GDM1 (cell line): ENCODE data around the gene RPL31.

ENCODE experiments used
- DNase-seq: peaks from one replicate; lab custom pipeline; 2025; lab: John Stamatoyannopoulos, UW

Gene RPL31

DNA sequence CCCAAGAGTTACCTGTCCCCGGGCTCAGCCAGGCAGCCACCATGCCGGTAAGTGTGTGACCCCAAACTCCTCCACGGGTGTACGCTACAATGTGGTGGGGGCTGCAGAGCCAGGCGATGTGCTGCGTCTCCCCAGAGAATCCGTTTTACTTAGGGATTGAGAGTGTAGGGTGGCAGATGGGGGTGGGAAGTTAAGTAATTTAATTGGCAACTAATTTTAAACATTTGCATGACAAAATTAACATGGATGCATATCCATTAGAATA is 26.6 kb upstream of the RPL31 start:
- DNase-seq = no peak

DNA sequence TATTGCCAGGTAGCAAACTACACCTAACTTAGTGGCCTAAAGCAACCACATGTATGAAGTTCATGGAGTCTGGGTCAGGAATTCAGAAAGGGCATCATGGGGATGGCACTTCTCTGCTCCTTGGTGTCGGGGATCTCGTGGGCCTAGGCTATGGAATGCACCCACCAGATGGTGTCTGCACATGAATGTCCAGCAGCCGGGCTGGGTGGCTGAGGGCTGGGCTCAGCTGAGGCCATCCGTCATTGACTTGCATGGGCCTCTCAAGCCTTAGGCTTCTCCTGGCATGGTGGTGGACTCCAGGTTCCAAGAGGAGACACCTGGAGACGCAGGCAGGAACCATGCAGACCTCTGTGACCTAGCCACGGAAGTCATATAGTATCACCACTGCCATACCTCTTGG is 26.0 kb upstream of the RPL31 start:
- DNase-seq = no peak

DNA sequence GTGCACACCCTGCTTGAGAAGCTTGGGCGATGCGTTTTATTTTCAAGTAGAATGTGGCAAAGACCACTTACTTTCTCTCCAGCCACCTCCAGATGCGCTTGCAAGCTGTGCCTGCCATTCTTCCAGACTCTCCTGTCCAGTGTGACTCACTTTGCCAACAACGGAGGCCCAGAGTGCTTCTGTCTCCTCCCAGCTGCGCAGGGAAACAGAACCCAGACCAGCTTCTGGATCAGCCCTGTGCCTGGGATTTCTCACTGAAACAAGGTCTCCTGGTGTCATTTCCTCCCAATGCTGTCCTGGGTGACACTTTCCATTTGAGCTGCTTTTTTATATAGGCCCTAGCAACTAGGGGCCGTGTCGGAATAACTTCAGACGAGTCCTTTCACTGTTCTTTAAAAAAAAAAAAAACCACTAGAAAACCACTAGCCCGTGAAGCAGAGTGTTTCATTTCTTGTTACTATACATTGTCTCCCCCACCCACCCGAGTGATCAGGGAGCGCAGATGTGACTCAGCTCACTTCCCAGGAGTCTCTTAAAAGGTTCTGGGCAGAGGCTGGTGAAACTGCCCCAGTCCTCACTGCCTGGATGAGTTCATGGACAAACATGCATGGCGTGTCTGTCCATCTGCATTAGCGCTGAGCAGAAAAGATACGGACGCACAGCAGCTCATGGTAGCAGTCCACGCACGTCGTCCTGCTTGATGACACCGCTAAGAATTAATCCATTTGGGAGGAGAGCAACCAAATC is 25.3 kb upstream of the RPL31 start:
- no peak for DNase-seq

DNA sequence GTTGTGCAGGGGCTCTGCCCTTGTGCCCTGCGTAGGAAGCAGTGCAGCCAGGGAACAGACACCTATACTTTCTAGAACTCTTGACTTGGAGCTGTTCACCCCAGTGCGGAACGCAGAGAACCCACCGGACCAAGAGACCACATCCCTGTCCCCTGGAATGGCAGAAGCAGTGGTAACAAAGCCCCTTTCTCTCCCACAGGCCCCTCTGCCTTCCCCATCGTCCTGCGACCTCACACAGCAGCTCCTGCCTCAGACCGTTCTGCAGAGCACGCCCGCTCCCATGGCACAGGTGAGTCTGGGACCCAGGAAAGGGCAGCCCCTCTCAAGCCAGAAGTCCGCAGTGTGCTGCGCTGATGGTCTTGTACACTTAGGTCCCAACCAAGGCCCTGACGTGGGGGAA is 24.6 kb upstream of the RPL31 start:
- DNase-seq = no peak

DNA sequence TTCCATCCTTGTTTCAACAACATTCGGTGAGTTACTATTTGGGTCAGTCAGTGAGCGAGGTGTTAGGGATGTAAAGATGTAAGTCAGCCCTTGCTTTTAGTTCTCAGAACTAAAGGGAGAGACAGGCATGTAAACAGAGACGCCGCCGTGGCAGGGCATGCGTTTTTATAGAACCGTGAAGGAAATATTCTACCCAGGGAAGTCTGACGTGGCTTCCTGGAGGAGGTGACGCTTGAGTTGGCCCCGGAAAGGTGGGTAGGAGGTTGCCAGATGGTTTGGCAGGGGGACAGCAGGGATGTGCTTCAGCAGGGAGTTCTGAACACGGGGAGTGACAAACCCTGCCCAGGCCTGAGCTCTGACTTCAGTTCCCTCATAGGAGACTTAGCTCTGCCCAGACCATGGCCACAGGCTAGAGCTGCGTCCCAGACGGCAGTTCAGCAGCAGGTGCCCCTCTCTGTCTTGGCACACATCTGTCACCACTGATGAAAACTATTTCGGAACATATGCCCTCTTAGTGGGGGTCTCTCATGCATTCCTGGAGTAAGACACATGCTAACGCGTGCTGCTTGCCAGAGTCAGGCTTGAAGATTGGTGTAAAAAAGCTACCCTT is 23.4 kb upstream of the RPL31 start:
- DNase-seq = peak; percentile 9

DNA sequence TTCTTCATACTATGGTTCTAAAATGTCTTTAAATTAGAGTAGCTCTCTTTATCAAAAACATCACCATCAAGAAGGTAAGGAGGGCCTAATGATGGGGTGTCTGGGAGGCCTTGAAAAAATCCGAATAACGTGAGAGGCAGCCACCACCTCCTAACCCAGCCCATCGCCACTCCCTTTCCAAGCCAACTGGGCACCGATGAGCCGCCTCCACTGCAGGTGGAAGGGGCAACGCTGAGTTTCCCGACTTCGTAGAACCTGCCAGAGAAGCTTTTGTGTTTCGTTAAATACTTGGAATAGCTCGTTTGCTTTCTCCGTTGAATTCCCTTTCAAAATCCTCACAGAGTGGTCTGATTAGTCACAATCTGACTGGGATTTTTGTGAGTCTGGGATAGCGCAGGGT is 22.0 kb upstream of the RPL31 start:
- DNase-seq = no peak

DNA sequence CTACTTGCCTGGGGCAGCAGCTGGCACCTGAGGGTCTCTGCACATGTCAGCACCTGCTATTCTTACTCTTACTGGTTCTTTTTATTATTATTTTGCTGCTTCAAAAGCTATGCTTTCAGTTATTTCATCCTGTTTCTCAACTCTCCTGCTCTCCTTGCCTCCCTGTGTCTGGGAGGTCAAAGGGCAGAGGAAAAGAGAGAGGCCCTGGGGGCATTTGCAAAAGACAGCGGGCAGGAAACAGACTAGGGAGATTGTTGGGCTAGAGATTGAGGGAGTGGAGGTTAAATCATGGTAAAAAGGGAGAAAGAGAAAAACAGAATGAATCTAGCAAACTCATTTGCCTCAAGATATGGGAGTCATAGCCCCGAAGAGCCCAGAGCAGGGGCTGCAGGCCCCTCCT is 21.1 kb upstream of the RPL31 start:
- DNase-seq = no peak

DNA sequence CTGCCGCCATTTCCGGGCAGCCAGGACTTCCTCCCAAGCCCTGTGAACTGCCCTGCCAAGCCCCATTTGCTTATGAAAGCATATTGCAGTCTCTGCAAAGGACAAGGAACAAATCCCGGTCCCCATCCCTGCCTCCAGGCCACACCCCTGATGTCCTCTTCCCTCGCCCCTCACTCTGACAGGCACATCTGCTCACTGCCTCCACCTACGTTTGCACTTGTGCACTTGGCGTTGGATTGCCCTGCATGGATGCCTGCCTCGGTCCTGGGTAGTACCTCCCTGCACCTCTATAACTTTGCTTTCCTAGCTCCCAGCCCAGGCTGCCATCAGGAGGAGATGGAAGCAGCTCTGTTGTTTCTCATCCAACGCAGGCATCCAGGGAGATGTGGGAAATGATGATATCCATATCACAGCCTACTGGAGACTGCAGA is 19.6 kb upstream of the RPL31 start:
- no peak for DNase-seq

DNA sequence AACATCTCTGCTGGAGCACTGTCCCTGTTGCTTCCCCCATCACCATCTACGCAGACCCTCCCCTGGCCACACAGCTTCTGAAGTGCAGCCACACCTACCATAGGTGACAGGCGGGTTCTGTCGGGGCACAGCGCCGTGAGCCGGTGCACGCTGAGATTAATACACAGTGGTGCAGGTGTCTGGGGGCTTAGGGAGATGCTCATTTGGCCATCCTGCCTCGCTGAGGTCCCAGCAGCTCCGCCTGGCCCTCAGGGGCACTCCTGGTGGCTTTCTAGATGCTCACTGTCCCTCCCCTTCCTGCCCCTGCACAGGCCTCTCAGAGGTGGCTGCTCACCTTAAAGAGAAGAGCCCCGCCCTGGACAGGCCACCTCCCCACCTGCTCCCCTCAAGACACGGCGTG is 18.9 kb upstream of the RPL31 start:
- DNase-seq = no peak

DNA sequence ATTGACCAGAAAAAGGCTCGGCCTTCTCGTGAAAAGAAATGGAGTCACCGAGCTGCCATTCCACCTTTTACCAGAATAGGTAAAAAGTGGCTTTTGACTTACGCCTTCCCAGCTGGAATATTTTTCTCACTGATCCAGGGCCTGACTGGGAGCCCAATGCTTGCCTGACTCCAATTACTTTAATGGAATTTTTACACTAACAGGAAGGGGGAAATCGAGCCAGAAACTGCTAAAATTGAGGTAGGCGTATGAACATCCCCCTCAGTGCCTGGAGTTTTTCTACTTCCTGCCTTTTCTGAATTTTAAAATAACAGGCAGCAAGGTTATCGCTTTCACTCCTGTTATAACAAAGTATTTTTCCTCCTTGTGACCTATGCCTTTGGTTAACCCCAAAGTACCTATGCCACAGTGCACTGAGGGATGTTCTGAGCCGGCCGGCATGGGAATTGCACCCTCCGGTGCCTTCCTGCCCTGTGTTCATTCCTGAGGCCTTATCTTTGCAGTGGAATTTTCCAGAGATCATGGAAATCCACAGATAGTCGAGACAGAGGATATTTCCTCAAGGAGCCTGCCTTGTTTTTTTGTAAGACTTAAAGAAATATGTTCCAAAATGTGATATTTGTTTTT is 18.3 kb upstream of the RPL31 start:
- no peak for DNase-seq

DNA sequence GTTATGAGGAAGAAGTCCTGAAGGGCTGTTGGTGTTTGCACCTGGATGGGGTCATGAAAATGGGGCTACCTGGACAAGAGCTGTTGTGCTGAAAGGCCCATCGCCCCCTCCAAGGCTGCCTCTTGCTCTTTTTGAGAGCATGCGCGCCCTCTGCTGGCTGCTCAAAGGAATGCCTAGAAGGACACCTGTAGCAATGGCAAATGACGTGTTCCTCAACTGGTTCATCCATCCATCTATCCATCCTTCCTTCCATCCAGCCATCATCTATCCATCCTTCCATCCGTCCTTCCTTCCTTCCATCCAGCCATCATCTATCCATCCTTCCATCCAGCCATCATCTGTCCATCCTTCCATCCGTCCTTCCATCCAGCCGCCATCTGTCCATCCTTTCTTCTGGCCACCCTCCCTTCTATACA is 17.2 kb upstream of the RPL31 start:
- DNase-seq = peak; percentile 18

DNA sequence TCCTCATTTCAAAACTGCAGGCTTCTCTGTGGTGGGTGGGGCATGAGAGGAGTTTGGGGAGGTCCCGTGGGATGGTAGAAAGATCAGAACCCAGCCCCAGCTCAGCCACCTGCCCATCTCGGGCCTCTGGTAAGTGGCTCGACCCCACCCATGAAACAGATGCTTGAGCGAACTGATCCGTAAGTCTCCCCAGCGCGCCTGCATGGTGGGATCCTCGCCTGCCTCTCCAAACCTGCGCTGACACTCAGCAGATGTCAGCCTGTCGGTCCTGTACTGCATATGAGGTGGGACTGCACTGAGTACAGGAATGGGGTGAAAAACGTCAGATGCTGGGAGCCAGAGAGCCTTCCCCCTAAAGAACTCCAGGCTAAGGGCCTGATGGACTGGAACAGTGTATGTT is 15.9 kb upstream of the RPL31 start:
- DNase-seq = no peak

DNA sequence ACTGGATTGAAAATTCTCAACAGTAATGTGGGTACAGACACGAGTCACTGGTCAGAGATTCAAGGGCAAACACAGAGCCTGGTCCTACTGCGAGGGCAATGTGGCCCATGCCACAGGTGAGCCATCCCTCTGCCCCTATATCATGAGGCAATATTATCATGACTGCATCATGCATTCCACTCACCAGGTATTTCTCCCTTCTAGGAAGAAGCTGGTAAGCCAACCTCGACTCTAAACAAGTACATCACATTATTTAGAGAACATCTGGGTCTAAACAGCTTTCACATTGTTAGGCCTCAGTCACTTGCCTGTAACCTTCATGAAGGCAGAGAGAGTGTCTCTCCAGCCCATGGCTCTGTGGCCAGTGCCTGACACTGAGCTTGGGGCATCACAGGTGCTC is 14.6 kb upstream of the RPL31 start:
- no peak for DNase-seq

DNA sequence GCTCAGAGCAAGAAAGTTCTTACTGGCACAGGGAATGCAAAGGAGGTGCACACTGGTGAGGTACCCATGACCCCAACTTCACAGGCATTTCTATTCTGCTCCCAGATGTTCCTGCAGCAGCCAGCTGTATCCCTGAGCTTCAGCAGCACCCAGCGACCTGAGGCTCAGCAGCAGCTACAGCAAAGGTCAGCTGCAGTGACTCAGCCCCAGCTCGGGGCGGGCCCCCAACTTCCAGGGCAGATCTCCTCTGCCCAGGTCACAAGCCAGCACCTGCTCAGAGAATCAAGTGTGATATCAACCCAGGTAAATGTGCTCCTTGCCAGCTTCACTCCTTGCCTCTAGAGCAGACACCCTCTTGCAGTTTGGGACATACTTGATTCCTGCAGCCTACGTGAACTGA is 14.1 kb upstream of the RPL31 start:
- no peak for DNase-seq

DNA sequence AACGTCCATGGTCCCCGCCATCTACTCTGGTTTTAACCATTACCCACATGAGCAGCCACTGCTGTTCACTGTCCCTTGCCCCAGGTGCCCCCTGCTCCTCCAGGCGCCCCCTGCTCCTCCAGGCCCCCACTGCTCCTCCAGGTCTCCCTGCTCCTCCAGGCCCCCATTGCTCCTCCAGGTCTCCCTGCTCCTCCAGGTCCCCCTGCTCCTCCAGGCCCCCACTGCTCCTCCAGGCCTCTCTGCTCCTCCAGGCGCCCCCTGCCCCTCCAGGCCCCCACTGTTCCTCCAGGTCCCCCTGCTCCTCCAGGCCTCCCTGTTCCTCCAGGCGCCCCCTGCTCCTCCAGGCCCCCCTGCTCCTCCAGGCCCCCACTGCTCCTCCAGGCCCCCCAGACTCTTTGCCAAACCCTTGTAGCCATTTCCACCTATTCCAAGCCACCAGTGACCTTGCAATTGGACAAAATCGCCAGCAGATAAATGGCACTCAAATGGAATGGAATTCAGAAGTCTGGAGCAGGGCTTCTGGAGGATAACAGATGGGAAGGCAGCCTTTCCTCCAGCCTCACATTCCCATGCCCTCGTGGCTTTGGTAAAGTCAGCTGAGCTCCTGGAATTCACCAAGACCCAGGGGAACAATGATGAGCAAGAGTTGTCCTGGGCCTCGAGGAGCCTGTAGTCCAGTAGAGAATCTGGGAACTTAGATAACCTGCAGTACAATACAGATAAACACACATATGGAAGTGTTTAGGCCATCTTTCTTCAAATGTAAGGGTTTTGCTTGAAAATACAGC is 13.3 kb upstream of the RPL31 start:
- no peak for DNase-seq

DNA sequence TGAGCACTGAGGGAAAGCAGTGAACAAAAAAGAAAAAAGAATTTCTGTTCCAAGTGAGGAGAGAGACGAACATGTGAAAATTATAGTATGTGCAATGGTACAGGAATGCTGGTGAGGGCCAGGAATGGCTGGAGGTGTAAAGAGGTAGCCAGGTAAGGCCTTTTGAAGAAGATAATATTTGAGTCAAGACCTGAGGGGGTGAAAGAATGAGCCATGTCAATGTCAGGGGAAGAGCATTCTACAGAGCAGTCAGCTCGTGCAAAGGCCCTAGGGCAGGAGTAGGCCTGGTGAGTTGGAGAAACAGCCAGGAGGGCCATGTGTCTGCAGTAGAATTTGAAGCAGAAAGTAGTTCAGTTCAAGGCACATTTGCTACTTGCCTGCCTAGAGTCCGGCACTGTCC is 12.4 kb upstream of the RPL31 start:
- no peak for DNase-seq

DNA sequence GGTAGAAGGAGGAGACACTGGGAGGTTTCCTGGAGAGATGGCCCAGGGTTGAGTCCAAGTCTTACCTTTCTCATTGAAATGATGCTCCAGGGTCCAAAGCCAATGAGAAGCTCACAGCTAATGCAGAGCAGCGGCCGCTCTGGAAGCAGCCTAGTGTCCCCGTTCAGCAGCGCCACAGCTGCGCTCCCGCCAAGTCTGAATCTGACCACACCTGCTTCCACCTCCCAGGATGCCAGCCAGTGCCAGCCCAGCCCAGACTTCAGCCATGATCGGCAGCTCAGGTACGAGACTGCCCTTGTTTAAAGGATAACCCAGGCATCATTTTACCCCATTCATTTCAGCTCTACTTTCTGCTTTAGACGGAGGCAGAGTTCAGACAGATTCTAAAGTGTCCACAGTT is 11.9 kb upstream of the RPL31 start:
- DNase-seq = no peak

DNA sequence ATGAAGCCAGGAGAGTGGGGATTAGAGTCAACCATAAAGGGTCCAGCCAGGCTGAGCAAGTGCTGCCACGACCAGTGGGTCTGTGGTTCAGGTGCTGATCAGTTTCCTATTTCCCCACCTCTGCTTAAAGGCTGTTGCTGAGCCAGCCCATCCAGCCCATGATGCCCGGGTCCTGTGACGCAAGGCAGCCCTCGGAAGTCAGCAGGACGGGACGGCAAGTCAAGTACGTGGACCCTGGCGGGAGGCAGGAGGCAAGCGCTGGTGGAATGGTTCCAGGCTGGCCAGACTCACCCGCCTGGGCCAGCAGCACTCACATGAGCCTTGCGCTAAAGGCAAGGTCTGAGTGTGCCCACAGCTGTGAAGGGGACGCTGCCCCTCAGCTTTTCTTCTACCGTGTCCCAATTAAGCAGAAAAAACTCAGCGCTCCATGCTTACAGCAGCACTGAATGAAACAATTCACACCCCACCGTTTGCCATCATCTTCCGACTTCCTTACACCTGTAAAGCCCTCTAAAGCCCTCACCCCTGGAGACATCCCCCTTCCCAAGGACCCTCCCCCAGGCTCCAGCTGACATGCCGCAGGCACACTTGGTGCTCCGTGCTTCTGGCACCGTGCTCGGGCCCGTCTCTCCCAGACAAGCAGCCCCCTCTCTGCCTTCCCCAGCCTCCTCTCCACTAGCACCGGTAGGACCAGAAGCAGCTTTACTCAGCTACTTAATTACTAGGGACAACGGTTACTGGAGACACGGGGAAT is 11.3 kb upstream of the RPL31 start:
- DNase-seq = no peak

DNA sequence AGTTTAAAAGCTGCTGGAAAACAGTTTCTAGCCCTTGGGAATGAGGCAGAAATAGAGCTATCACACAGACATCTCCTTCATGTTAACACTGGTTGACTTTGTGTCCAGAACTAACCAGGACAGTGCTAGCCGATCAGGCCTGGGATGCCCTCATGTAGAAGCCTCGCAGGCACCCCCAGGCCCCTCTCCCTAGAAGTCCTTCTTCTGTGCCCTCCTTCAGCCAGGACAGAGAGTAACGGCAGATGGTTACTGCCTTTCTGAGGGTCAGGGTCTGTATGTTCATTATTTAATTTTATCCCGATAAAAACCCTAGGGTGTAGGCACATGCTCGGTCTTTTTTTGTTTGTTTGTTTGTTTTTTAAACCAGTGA is 10.7 kb upstream of the RPL31 start:
- no peak for DNase-seq

DNA sequence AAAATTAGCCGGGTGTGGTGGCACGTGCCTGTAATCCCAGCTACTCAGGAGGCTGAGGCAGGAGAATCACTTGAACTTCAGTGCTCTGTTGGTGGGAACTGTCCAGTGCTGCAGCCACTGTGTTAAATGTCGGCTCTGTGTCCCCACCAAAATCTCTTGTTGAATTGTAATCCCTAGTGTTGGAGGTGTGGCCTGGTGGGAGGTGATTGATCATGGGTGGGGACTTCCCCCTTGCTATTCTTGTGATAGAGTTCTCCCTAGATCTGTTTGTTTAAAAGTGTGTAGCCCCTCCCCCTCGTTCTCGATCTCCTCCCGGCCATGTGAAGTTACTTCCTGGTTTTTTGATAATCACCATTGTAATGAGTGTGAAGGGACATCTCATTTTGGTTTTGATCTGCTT is 9.8 kb upstream of the RPL31 start:
- no peak for DNase-seq

DNA sequence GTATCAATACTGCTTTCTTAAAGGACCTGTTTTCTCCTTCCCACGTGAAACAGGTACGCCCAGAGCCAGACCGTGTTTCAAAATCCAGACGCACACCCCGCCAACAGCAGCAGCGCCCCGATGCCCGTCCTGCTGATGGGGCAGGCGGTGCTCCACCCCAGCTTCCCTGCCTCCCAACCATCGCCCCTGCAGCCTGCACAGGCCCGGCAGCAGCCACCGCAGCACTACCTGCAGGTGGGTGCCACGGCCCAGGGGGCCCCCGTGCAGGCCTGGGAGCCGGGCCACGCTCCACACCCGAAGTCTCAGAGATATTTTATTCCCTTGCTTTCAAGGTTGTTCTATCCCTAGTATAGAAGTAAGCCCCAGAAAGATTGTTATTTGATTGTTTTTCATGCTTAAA is 8.8 kb upstream of the RPL31 start:
- no peak for DNase-seq

DNA sequence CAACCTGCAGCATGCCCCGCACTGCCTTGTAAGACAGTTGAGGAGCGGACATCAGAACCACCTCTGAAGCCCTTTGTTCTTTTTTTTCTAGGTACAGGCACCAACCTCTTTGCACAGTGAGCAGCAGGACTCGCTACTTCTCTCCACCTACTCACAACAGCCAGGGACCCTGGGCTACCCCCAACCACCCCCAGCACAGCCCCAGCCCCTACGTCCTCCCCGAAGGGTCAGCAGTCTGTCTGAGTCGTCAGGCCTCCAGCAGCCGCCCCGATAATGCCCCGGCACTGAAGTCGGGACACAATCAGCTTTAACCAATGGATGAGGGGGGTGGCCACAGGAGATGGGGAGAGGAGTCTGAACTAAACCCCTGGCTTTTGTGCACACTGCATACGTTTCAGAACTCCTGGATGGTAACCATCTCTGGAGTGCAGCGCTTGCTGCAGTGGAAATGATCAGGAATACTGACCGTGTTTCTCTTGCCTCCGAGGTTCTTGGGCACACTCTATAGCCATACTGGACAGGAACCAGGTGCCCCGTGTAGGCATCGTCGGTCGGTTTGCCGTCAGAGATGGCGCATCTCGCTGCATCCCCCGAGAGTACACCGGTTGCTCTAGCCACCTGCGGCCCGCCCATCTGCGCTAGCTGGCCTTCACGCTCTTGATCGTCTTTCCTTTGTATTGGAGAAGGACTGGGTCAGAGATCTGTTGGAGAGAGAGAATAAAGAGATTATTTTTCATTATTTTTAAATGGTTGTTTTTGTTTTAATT is 6.6 kb upstream of the RPL31 start:
- no peak for DNase-seq
